GM12874 (cell line): ENCODE data around the gene VPS39.

Experiments used
- CTCF ChIP-seq: IDR thresholded peaks from 2 replicates; pipeline ENCODE4 v1.5.1; 2011; ENCODE audit warnings: low read depth, mild to moderate bottlenecking, control low read depth, low read length, moderate library complexity; ENCODE audit not compliant: insufficient read depth

The VPS39 gene

GRCh38 chr15:42228036-42228435 lies 19.9 kb upstream of the VPS39 start:
- TF ChIP-seq CTCF, result no peak

- TF ChIP-seq CTCF, result no peak
Observed at GRCh38 chr15:42226648-42227047, 18.5 kb upstream of the VPS39 start.

DNA sequence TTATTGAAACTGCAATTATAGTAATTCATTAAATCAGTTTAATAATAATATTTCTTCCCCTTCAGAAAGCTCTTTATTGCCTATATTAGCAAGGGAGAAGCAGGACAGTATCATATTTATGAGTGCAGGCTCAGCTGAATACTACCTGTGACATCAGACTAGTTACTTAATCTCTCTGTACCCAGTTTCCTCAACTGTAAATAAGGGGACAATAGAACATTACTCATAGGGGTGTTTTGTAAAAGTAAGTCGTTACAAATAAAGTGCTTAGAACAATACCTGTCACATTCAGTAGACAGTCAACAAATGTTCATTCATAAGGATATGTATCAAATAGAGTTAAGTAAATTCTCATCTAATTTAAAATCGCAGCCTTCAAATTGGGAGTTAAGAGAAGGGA lies 12.1 kb upstream of the VPS39 start:
- TF ChIP-seq CTCF, result no peak

DNA sequence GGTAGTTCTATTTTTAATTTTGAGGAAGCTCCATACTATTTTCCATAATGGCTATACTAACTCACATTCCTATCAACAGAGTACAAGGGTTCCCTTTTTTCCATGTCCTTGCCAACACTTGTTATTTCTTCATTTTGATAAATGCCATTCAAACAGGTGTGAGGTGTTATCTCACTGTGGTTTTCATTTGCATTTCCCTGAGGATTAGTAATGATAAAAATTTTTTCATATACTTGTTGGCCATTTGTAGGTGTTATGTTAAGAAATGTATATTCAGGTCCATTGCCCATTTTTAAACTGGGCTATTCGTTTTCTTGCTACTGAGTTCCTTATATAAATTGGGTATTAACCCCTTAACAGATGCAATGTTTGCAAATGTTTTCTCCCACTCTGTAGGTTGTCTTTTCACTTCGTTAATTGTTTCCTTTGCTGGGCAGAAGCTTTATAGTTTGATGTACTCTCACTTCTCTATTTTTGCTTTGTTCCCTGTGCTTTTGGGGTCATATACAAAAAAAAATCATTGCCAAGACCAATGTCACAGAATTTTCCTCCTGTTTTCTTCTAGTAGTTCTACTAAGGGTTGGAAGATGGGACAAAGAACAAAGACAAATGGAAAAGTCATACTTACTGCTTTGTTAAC lies 11.0 kb upstream of the VPS39 start:
- no peak for TF ChIP-seq CTCF

GRCh38 chr15:42217568-42217967 lies 9.5 kb upstream of the VPS39 start:
- no peak for TF ChIP-seq CTCF

- no peak for TF ChIP-seq CTCF
Observed at GRCh38 chr15:42215913-42216829, 8.1 kb upstream of the VPS39 start.

GRCh38 chr15:42214600-42214999 lies 6.5 kb upstream of the VPS39 start:
- TF ChIP-seq CTCF, result no peak
